HG03354 (cell line): ENCODE data around the gene PKD1L1.

ENCODE experiments used
- ATAC-seq: cut with Tn5 transposase; IDR thresholded peaks from one replicate; pipeline ENCODE4 v1.9.1; 2021; ENCODE audit warnings: mild to moderate bottlenecking; ENCODE audit not compliant: unreplicated experiment, poor library complexity, severe bottlenecking

The PKD1L1 gene

GRCh38 chr7:47836503-47837202 is 111.6 kb downstream of the PKD1L1 start:
- ATAC-seq, result no peak

- no peak for ATAC-seq
Measured at GRCh38 chr7:47836080-47836479, 112.2 kb downstream of the PKD1L1 start.

- peak; percentile 69 for ATAC-seq
Measured at GRCh38 chr7:47833211-47833610, 115.1 kb downstream of the PKD1L1 start.

GRCh38 chr7:47832105-47832715 is 116.1 kb downstream of the PKD1L1 start:
- ATAC-seq, result no peak

- no peak for ATAC-seq
Measured at GRCh38 chr7:47830015-47830414, 118.3 kb downstream of the PKD1L1 start.

GRCh38 chr7:47827871-47828270 is 120.4 kb downstream of the PKD1L1 start:
- ATAC-seq, result no peak

- ATAC-seq, result no peak
Measured at GRCh38 chr7:47827351-47827756, 120.9 kb downstream of the PKD1L1 start.

GRCh38 chr7:47826754-47827153 is 121.5 kb downstream of the PKD1L1 start:
- no peak for ATAC-seq

GRCh38 chr7:47819607-47819920 is 128.7 kb downstream of the PKD1L1 start:
- peak; percentile 14 for ATAC-seq

GRCh38 chr7:47818796-47819606 is 129.3 kb downstream of the PKD1L1 start:
- peak; percentile 81 for ATAC-seq

- no peak for ATAC-seq
Measured at GRCh38 chr7:47817917-47818316, 130.3 kb downstream of the PKD1L1 start.

GRCh38 chr7:47816647-47817046 is 131.6 kb downstream of the PKD1L1 start:
- ATAC-seq, result no peak

GRCh38 chr7:47815867-47816266 is 132.4 kb downstream of the PKD1L1 start:
- ATAC-seq, result no peak

GRCh38 chr7:47814905-47815613 is 133.2 kb downstream of the PKD1L1 start:
- ATAC-seq, result no peak

- ATAC-seq, result no peak
Measured at GRCh38 chr7:47813620-47814260, 134.5 kb downstream of the PKD1L1 start.

- ATAC-seq, result no peak
Measured at GRCh38 chr7:47812429-47813136, 135.7 kb downstream of the PKD1L1 start.

- no peak for ATAC-seq
Measured at GRCh38 chr7:47811632-47812380, 136.5 kb downstream of the PKD1L1 start.

- no peak for ATAC-seq
Measured at GRCh38 chr7:47809387-47809786, 138.9 kb downstream of the PKD1L1 start.

GRCh38 chr7:47808321-47808720 is 139.9 kb downstream of the PKD1L1 start:
- no peak for ATAC-seq
